Stimulated activated CD8-positive, alpha-beta memory T cell treated with anti-CD3 and anti-CD28 coated beads, Interleukin-7, amount 100 ng/mL, for 4 hours (primary cell): ENCODE results near the gene SNTB2.
"Not testable (repeated sequence)": the region's sequence is repeated elsewhere in the genome, so short reads cannot be mapped to it uniquely, and the experiment has no call there.

Experiments
- DNase-seq, 2 donors: peaks; one replicate each; pipeline ENCODE4 v3.0.0-alpha.2; 2020; ENCODE audit warnings: low read depth in 2 of 2

SNTB2 gene

DNA sequence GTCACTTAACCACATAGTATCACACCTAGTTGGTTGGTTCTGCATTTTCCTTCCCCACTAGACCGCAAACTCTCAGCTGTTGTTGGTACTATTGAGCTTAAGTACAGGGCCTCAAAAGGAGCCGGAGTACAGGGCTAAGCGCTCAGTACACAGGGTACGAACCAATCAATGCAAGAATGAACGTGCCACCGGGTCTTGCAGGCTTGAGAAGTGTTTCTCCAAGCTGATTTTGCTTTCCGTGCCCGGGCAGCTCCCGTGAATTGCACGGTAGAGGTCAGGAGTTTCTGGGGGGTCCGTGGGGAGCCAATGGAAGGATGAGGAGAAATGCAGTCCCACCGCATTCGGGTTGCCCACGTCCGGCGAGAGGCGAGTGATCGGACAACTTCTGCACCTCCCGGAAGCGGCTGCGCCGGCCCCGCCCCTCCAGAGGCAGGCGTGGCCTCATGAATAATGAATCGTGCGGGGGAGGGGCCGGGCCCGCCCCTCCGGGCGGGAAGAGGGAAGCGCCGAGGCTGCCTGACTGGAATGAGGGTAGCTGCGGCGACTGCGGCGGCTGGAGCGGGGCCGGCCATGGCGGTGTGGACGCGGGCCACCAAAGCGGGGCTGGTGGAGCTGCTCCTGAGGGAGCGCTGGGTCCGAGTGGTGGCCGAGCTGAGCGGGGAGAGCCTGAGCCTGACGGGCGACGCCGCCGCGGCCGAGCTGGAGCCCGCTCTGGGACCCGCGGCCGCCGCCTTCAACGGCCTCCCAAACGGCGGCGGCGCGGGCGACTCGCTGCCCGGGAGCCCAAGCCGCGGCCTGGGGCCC is at the start of gene SNTB2:
Gene SNTB2, plus strand, starts transcription at position 523 of the 804 bp plus-strand sequence. Its CDS starts 3 bp downstream, at position 526.
- DNase-seq, result peak; percentile 56 to 75

DNA sequence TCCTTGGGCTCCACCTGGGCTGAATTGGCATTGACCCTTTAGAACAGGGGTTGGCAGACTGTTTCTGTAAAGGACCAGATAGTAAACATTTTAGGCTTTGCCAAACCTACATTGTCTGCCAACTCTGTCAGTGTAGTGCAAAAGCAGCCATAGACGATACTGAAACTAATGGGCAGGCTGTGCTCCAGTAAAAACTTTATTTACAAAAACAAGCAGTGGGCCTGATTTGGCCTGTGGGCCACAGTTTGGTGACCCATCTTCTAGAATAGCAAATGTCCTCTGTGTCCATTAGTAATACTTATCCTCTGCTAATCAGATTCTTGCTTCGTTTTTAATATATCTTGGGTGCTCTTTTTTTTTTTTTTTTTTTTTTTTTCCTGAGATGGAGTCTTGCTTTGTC is 48.4 kb upstream of the SNTB2 start:
- DNase-seq, result no peak

- not testable (repeated sequence) for DNase-seq
Measured at GRCh38 chr16:69139464-69139863, 47.5 kb upstream of the SNTB2 start.

DNA sequence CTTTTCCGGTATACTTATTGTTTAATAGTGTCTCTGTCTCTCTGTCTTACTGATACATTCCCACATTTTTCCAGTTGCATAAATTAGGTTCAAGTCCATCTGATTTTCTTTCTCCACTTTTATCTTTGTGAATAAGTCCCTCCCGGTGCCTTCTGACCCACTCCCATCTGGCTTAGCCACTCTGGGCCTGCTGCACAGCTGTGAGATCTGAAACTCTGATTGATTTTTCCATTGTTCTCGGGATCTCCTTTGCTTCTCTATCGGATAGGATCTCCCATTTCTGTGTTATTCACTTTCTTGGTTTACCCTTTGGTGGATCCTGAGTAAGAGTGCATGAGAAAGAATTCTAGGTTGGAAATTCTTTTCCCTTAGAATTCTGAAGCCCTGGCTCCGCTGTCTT is 46.0 kb upstream of the SNTB2 start:
- DNase-seq, result no peak

GRCh38 chr16:69141936-69142335 is 45.0 kb upstream of the SNTB2 start:
- no peak for DNase-seq

DNA sequence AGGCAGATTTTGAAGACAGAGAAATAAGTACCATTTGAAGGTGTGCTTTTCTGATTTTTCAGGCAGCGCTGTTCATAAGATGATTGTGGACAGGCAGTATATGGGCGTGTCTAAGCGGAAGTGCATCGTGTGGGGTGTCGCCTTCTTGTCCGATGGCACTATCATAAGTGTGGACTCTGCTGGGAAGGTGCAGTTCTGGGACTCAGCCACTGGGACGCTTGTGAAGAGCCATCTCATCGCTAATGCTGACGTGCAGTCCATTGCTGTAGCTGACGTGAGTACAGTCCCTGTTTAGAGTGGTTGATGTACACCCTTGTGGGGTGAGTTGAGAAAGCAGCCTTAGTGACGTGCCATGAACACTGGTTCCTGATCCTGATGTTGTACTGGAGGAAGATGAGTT is 43.8 kb upstream of the SNTB2 start:
- no peak for DNase-seq

DNA sequence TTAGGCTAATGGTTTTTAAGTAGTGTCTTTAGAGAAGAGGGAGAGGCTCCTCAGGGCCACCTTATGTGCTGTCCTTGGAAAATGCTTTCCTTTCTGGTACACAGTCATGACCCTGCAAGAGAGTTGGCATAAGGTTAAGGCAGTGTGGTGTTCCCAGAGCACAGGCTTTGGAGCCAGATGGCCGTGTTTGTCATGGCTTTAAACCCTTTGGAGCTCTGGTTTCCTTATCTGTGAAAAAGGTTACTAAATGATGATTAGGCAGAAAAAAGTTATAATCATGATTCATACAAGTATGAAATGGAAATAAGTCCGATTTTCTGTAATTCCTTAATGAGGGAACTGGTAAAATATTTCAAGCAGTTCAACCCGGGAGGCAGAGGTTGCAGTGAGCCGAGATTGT is 41.3 kb upstream of the SNTB2 start:
- no peak for DNase-seq

- not testable (repeated sequence) for DNase-seq
Measured at GRCh38 chr16:69149621-69150020, 37.3 kb upstream of the SNTB2 start.

GRCh38 chr16:69150146-69150865 is 36.7 kb upstream of the SNTB2 start:
- peak; percentile 16 to 26 for DNase-seq

DNA sequence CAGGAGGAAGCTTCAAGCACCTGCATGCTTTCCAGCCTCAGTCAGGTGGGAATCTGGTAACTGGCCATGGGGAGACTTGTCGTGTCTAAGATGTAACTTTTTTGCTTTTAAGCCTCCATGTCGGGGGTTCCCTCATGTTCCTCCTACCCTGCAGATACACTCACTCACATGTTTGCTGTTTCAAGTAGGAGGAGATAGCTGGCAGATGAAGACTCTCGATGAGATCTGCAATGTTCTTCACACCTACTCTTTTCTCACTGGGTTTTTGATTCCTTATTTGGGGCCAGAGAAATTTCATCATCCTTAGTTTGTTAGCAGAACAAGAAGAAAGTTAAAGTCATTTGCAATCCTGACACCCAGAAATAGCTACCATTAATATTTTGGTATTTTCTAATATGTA is 29.8 kb upstream of the SNTB2 start:
- DNase-seq, result no peak

DNA sequence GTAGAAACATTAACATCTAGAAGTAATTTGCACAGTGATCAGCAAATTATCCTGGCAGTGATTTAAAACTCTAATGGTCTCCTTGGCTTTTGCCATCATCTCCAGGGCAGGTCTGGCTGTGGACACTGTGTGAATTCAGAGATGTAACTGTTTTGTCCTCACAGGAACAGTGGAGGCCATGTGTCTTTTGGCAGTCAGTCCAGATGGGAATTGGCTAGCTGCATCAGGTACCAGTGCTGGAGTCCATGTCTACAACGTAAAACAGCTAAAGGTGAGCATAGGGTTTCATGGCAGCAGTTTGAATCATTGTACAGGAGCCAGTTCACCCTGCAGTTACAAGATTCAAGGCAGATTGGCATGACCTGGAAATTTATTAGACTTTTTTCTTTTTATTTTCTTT is 26.8 kb upstream of the SNTB2 start:
- no peak for DNase-seq

DNA sequence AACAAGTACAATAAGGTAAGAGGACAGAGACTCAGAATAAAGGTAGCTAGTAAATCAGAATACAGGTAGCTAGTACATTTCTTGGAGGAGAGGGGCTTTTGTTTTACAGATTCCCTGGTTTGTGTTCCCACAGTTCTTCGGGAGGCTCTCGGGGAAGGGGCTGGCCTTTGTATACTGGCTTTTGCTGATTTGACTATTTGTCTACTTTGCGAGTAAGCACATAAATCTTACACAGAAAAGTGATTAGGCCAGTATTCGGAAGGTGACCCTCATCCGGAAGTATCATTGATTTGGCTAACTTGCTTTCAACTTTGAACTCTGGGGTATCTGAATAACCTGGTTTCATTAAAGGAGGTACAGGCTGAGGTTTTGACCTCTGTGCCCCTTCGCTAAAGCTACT is 21.4 kb upstream of the SNTB2 start:
- DNase-seq, result no peak

DNA sequence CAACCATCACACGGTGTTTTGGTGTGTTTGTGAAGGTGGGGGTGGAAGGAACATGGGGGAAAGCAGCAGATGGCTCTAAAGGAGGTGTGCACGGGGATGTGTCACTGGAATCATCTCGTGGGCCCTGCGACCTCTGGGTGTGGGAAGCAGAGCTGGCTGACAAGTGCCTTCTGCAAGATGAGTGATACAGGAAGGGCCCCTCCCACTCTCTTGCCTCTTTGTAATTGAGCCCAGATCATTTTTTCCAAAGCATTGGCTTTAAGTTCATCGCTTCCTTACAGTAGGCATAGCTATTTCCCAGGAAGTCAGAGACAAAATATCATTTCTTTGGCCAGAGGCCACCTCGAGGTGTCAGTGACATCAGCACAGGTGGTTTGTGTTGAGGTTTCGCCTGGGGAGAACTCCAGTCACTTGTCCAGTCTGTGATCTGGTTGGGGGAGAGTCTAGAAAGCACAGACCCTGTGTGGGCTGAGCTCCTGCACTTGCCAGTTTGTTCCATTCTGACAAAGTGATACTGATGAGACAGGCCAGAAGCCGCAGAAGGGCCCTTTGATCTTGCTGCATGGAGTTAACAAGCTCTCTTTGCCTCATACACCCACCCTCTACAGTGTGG is 20.6 kb upstream of the SNTB2 start:
- DNase-seq, result peak; percentile 71 to 76

- no peak for DNase-seq
Measured at GRCh38 chr16:69166946-69167930, 19.7 kb upstream of the SNTB2 start.

- DNase-seq, result no peak
Measured at GRCh38 chr16:69169051-69169450, 17.9 kb upstream of the SNTB2 start.

- DNase-seq, result no peak
Measured at GRCh38 chr16:69169607-69170352, 17.2 kb upstream of the SNTB2 start.

- no peak for DNase-seq
Measured at GRCh38 chr16:69171325-69172084, 15.5 kb upstream of the SNTB2 start.

DNA sequence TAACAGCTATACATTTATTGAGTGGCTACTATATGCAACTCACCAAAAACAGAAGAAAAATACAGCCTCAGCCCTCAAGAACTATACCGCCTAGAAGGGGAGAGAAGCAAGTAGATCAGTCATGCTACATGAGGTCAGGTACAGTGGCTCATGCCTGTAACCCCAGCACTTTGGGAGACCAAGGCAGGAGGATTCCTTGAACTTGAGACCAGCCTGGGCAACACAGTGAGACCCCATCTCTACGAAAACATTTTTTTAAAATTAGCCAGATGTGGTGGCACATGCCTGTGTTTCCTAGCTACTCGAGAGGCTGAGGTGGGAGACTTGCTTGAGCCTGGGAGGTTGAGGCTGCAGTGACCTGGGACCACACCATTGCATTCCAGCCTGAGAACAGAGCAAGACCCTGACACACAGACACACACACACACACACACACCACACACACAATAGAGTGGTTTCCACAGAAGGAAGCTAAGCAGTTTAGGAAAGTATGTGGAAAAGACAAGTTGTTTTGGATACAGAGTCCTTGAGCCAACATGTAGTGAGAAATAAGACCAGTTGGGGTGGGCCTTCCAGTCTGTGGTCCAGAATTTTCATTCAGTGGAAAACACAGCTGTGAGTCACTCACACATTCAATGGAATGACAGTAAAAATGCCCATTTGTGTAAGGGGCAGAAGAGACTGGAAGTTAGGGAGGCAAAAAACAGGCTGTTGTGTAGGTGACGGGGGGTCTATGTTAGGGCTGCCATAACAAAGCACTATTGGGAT is 10.7 kb upstream of the SNTB2 start:
- DNase-seq, result no peak

DNA sequence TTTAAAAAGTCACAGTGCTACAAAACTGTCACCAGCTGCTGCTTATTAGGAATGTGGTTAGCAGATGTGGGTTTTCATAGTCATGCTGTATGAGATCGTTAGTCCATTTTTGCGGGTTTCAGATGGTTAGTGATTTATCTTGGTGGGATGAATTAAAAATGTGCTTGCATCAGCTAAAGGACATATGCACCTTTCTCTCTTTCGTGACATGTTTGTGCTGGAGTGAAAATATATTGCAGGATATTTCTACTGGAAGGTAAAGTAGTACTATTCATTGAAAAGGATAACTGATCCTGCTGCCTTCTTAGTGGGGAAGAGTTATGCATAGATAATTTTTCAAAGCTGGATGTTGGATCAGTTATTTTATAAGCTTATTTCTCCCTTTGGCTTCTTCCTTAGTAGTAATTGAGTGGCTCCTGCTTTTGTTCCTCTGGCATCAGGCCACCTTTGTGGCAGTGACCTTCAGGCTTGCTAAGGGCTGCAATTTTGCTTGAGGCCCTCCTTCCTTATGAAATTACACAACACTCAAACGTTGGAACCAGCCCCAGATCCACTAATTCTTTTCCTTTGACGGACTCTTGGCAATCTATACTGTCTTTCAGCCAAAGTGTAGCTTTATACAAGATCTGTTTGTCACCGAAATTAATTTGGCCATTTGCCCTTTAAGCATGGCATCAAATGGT is 7.5 kb upstream of the SNTB2 start:
- no peak for DNase-seq
